Fibroblast of lung (primary cell): ENCODE measurements around the gene SPOCK1. TPM values are rescaled to one million over a fixed set of nuclear protein-coding genes. Genes with fewer than 3 reads are reported as not detected.

Source experiments
- DNase-seq, 2 donors: peaks; one replicate each; pipeline versions ENCODE4 v3.0.0 to v3.0.0-alpha.2; 2010; ENCODE audit warnings: low read depth in 2 of 2
- H2AFZ ChIP-seq: 2 replicates; pipeline ENCODE4 v1.5.1; 2012; ENCODE audit warnings: low read length, control low read depth, inconsistent platforms
- H3K27ac ChIP-seq: 2 replicates; pipeline ENCODE4 v1.5.1; 2011; ENCODE audit warnings: low read length, control low read depth; ENCODE audit not compliant: insufficient read depth
- H3K27me3 ChIP-seq: 2 replicates; pipeline ENCODE4 v1.5.1; 2011; ENCODE audit warnings: mild to moderate bottlenecking, low read length; ENCODE audit not compliant: control insufficient read depth, insufficient read depth
- H3K36me3 ChIP-seq: 2 replicates; pipeline ENCODE4 v1.5.1; 2011; ENCODE audit warnings: low read length; ENCODE audit not compliant: control insufficient read depth, insufficient read depth
- H3K4me1 ChIP-seq: 2 replicates; pipeline ENCODE4 v1.5.1; 2011; ENCODE audit warnings: low read length; ENCODE audit not compliant: control insufficient read depth, insufficient read depth; ENCODE audit errors: extremely low read depth
- H3K4me2 ChIP-seq: 2 replicates; pipeline ENCODE4 v1.5.1; 2011; ENCODE audit warnings: low read length, control low read depth; ENCODE audit not compliant: insufficient read depth; ENCODE audit errors: extremely low read depth
- H3K4me3 ChIP-seq, 4 experiments: fragments of 200-600 bp in 1 of 4; sonication (generic) in 1 of 4; replicated peaks in 1 of 4; 2 replicates each; pipeline ENCODE4 v1.5.1; 2011 to 2016; ENCODE audit warnings: low read length in 4 of 4, low read depth in 3 of 4, mild to moderate bottlenecking in 3 of 4, control low read depth in 2 of 4, inconsistent platforms in 1 of 4, mixed read lengths in 1 of 4; ENCODE audit not compliant: insufficient read depth in 1 of 4; ENCODE audit errors: control extremely low read depth in 1 of 4
- H3K79me2 ChIP-seq: 2 replicates; pipeline ENCODE4 v1.5.1; 2012; ENCODE audit warnings: mild to moderate bottlenecking, low read length, inconsistent platforms; ENCODE audit not compliant: control insufficient read depth, insufficient read depth
- H3K9ac ChIP-seq: 2 replicates; pipeline ENCODE4 v1.5.1; 2011; ENCODE audit warnings: mild to moderate bottlenecking, low read length, control low read depth; ENCODE audit not compliant: insufficient read depth
- H3K9me3 ChIP-seq: 2 replicates; pipeline ENCODE4 v1.5.1; 2012; ENCODE audit warnings: low read depth, low read length; ENCODE audit not compliant: control insufficient read depth, insufficient read depth
- H4K20me1 ChIP-seq: 2 replicates; pipeline ENCODE4 v1.5.1; 2011; ENCODE audit warnings: low read length; ENCODE audit not compliant: control insufficient read depth, insufficient read depth; ENCODE audit errors: extremely low read depth
- CTCF ChIP-seq, 2 donors: IDR thresholded peaks in 1 of 2; conservative IDR thresholded peaks in 1 of 2; 1 replicate in 1 of 2; 2 replicates in 1 of 2; pipeline ENCODE4 v1.5.1; 2011 to 2012; ENCODE audit warnings: low read length in 2 of 2, control low read depth in 1 of 2, inconsistent platforms in 1 of 2, low read depth in 1 of 2, mild to moderate bottlenecking in 1 of 2
- EZH2 ChIP-seq: IDR thresholded peaks from 2 replicates; pipeline ENCODE4 v1.5.1; 2012; ENCODE audit warnings: low read length, control low read depth, mild to moderate bottlenecking; ENCODE audit errors: missing control alignments
- polyA plus RNA-seq, 2 donors: library from polyadenylated mRNA; depleted of rRNA in 1 of 2; stranded (reverse) in 1 of 2; unstranded in 1 of 2; fragments of >200 nt; gene quantifications; 2 replicates each; pipeline ENCODE4 v1.2.1, GENCODE V29; 2011 to 2012; ENCODE audit warnings: missing spikeins in 1 of 2
- total RNA-seq: library from RNA; depleted of rRNA; stranded (reverse); fragments of >200 nt; gene quantifications from 2 replicates; pipeline ENCODE4 v1.2.1, GENCODE V29; 2014

Gene SPOCK1
- total and polyA plus RNA-seq, 2 donors (not counting 1 experiment from before 2014, with no cell fraction given): 11.1 to 34.9 TPM

GRCh38 chr5:137438932-137439331 lies 60.2 kb downstream of the SPOCK1 start:
- TF ChIP-seq CTCF (conservative IDR thresholded peaks at IDR 0.05 in 1 of 2, IDR thresholded peaks at IDR 0.05 in 1 of 2; ENCODE audit: low read depth in 1 of 2, low read length in 2 of 2) (no peak), EZH2 (no peak)
- H3K79me2 ChIP-seq: no peaks in the 10 kb centered on the region
- H3K27ac ChIP-seq: no peak overlapping the region
- H2AFZ ChIP-seq: no peak overlapping the region
- no peaks in the 10 kb centered on the region for H3K36me3 ChIP-seq
- no peaks in the 10 kb centered on the region for H3K4me1 ChIP-seq
- no peak overlapping the region for H3K4me2 ChIP-seq
- no peaks in the 10 kb centered on the region for H3K9me3 ChIP-seq
- no peak for DNase-seq
- no peak overlapping the region for H3K9ac ChIP-seq
- no peaks in the 10 kb centered on the region for H3K27me3 ChIP-seq
- no peak overlapping the region for H3K4me3 ChIP-seq
- H4K20me1 ChIP-seq: no peaks in the 10 kb centered on the region

- DNase-seq: no peak
- no peak overlapping the region for H3K9ac ChIP-seq
- H3K27me3 ChIP-seq: no peaks in the 10 kb centered on the region
- TF ChIP-seq EZH2 (no peak), CTCF (conservative IDR thresholded peaks at IDR 0.05 in 1 of 2, IDR thresholded peaks at IDR 0.05 in 1 of 2; ENCODE audit: low read depth in 1 of 2, low read length in 2 of 2) (no peak)
- H4K20me1 ChIP-seq: no peaks in the 10 kb centered on the region
- no peak overlapping the region for H3K4me3 ChIP-seq
- no peaks in the 10 kb centered on the region for H3K4me1 ChIP-seq
- H3K27ac ChIP-seq: no peak overlapping the region
- H2AFZ ChIP-seq: no peak overlapping the region
- no peak overlapping the region for H3K4me2 ChIP-seq
- no peaks in the 10 kb centered on the region for H3K9me3 ChIP-seq
- no peaks in the 10 kb centered on the region for H3K36me3 ChIP-seq
- H3K79me2 ChIP-seq: no peaks in the 10 kb centered on the region
These were observed 61.4 kb downstream of the SPOCK1 start for GRCh38 chr5:137437774-137438173.

- no peak overlapping the region for H3K27ac ChIP-seq
- DNase-seq: no peak
- no peaks in the 10 kb centered on the region for H3K27me3 ChIP-seq
- H3K4me1 ChIP-seq: no peaks in the 10 kb centered on the region
- H3K9ac ChIP-seq: no peak overlapping the region
- TF ChIP-seq CTCF (conservative IDR thresholded peaks at IDR 0.05 in 1 of 2, IDR thresholded peaks at IDR 0.05 in 1 of 2; ENCODE audit: low read depth in 1 of 2, low read length in 2 of 2): no peak
- no peak for TF ChIP-seq EZH2
- H3K9me3 ChIP-seq: no peaks in the 10 kb centered on the region
- H2AFZ ChIP-seq: no peak overlapping the region
- no peaks in the 10 kb centered on the region for H4K20me1 ChIP-seq
- no peaks in the 10 kb centered on the region for H3K36me3 ChIP-seq
- H3K79me2 ChIP-seq: no peaks in the 10 kb centered on the region
- no peak overlapping the region for H3K4me2 ChIP-seq
- no peak overlapping the region for H3K4me3 ChIP-seq
These were observed 65.6 kb downstream of the SPOCK1 start for GRCh38 chr5:137433539-137433938.
